HepG2 (cell line): ENCODE results near the gene CD302. TPM values are rescaled to one million over a fixed set of nuclear protein-coding genes. Genes with fewer than 3 reads are reported as not detected.

Source experiments
- ATAC-seq: fragments of 200-7000 bp; cut with Tn5 transposase; 3 replicates; pipeline ENCODE4 v1.9.1; 2020; ENCODE audit warnings: mild to moderate bottlenecking, moderate library complexity
- BruUV-seq: library from RNA; stranded (reverse); fragments of 400-500 nt; replicated peaks from 2 replicates; lab custom pipeline; 2021; lab: Mats Ljungman, UMichigan
- CTCF ChIA-PET: fragments of 300-600 bp; formaldehyde crosslinking; extraction: SDS; loops from one replicate; lab custom pipeline; 2021; ENCODE audit warnings: low total read pairs, inconsistent platforms, low intra/inter-chr PET ratio; lab: Yijun Ruan, JAX
- POLR2A ChIA-PET: fragments of 350-600 bp; sonication (Branson Sonifier 250); formaldehyde crosslinking; loops from one replicate; lab custom pipeline; 2020; ENCODE audit warnings: antibody characterized with exemption, inconsistent platforms; lab: Yijun Ruan, JAX
- DNase-seq: peaks from one replicate; pipeline ENCODE4 v3.0.0-alpha.2; 2015; ENCODE audit warnings: low spot score
- FAIRE-seq: peaks from 3 replicates; lab custom pipeline; 2011; peaks lifted over from hg19 to GRCh38; lab: Jason Lieb, UNC
- H2AFZ ChIP-seq: one replicate; pipeline ENCODE4 v1.6.1; 2011; ENCODE audit warnings: low read length, inconsistent platforms
- H3K27ac ChIP-seq: fragments of 300-600 bp; 3 replicates; pipeline ENCODE4 v1.8.0; 2011; ENCODE audit warnings: mixed run types, mild to moderate bottlenecking, mixed read lengths, low read length, inconsistent platforms; ENCODE audit not compliant: insufficient read depth; ENCODE audit errors: extremely low read length
- H3K27me3 ChIP-seq, 2 experiments: fragments of 200-600 bp in 1 of 2; 2 replicates in 1 of 2; 3 replicates in 1 of 2; pipeline versions ENCODE4 v1.6.0 to v1.8.0; 2011; ENCODE audit warnings: low read length in 2 of 2, mild to moderate bottlenecking in 2 of 2, moderate library complexity in 2 of 2, inconsistent platforms in 1 of 2; ENCODE audit not compliant: insufficient read depth in 2 of 2, control insufficient read depth in 1 of 2
- H3K36me3 ChIP-seq, 2 experiments: fragments of 200-600 bp in 1 of 2; replicated peaks in 1 of 2; 2 replicates in 1 of 2; 3 replicates in 1 of 2; pipeline versions ENCODE4 v1.5.1 to v1.8.0; 2011; ENCODE audit warnings: low read length in 2 of 2, inconsistent platforms in 1 of 2; ENCODE audit not compliant: insufficient read depth in 2 of 2, control insufficient read depth in 1 of 2
- H3K4me1 ChIP-seq: 2 replicates; pipeline ENCODE4 v1.5.1; 2012; ENCODE audit warnings: low read length, inconsistent platforms; ENCODE audit not compliant: insufficient read depth
- H3K4me2 ChIP-seq: 2 replicates; pipeline ENCODE4 v1.6.0; 2011; ENCODE audit warnings: low read depth, low read length, inconsistent platforms
- H3K4me3 ChIP-seq, 3 experiments: fragments of 200-600 bp in 1 of 3; sonication (generic), shearing (Covaris generic) in 1 of 3; replicated peaks in 1 of 3; 2 replicates each; pipeline ENCODE4 v1.5.1; 2011 to 2016; ENCODE audit warnings: low read length in 3 of 3, inconsistent platforms in 2 of 3, low read depth in 2 of 3, mild to moderate bottlenecking in 2 of 3, control low read depth in 1 of 3, mixed read lengths in 1 of 3; ENCODE audit not compliant: insufficient read depth in 1 of 3
- H3K79me2 ChIP-seq: one replicate; pipeline ENCODE4 v1.6.1; 2011; ENCODE audit warnings: low read length, inconsistent platforms; ENCODE audit not compliant: insufficient read depth
- H3K9ac ChIP-seq: 2 replicates; pipeline ENCODE4 v1.6.0; 2011; ENCODE audit warnings: mild to moderate bottlenecking, low read depth, low read length, inconsistent platforms; ENCODE audit not compliant: insufficient read depth
- H3K9me3 ChIP-seq: 2 replicates; pipeline ENCODE4 v1.5.1; 2012; ENCODE audit warnings: mild to moderate bottlenecking, low read length
- H4K20me1 ChIP-seq: 2 replicates; pipeline ENCODE4 v1.6.0; 2011; ENCODE audit warnings: inconsistent platforms, mild to moderate bottlenecking, low read length, moderate library complexity; ENCODE audit not compliant: insufficient read depth
- FIP1L1 ChIP-seq: fragments of 200-400 bp; formaldehyde crosslinking; IDR thresholded peaks from 2 replicates; pipeline ENCODE4 v1.6.1; 2018; ENCODE audit warnings: low read depth, mild to moderate bottlenecking, low read length, moderate library complexity, borderline replicate concordance; ENCODE audit not compliant: insufficient read depth
- FOXC1 ChIP-seq: sonication (generic); formaldehyde crosslinking; IDR thresholded peaks from 2 replicates; pipeline ENCODE4 v1.8.0; 2022; ENCODE audit warnings: mild to moderate bottlenecking, missing genetic modification reagents, borderline replicate concordance
- FOXK2 ChIP-seq: fragments of 450-650 bp; IDR thresholded peaks from 2 replicates; pipeline ENCODE4 v1.6.1; 2016
- NRL ChIP-seq: sonication (generic); formaldehyde crosslinking; IDR thresholded peaks from 2 replicates; pipeline ENCODE4 v1.5.0; 2020; ENCODE audit warnings: missing genetic modification reagents, mild to moderate bottlenecking, moderate library complexity, borderline replicate concordance
- REPIN1 ChIP-seq: sonication (generic); formaldehyde crosslinking; IDR thresholded peaks from 2 replicates; pipeline ENCODE4 v1.8.0; 2022; ENCODE audit warnings: missing genetic modification reagents, low read depth, mild to moderate bottlenecking, borderline replicate concordance
- SOX5 ChIP-seq: IDR thresholded peaks from 2 replicates; pipeline ENCODE4 v1.6.1; 2016; ENCODE audit warnings: borderline replicate concordance
- TBL1XR1 ChIP-seq: fragments of 150-350 bp; IDR thresholded peaks from 2 replicates; pipeline ENCODE4 v1.6.1; 2014; ENCODE audit warnings: borderline replicate concordance, low read length; ENCODE audit not compliant: partially characterized antibody
- ZNF260 ChIP-seq: sonication (generic); formaldehyde crosslinking; IDR thresholded peaks from 2 replicates; pipeline ENCODE4 v1.4.0; 2020; ENCODE audit warnings: missing genetic modification reagents, low read depth, mild to moderate bottlenecking, borderline replicate concordance
- ZNF274 ChIP-seq: sonication (generic); formaldehyde crosslinking; IDR thresholded peaks from 2 replicates; pipeline ENCODE4 v1.5.1; 2020; ENCODE audit warnings: mild to moderate bottlenecking, missing genetic modification reagents
- ZNF33A ChIP-seq: sonication (generic); formaldehyde crosslinking; IDR thresholded peaks from 2 replicates; pipeline ENCODE4 v1.5.1; 2020; ENCODE audit warnings: missing genetic modification reagents, mild to moderate bottlenecking, moderate library complexity, borderline replicate concordance
- ZNF7 ChIP-seq: IDR thresholded peaks from 2 replicates; pipeline ENCODE4 v1.6.1; 2016; ENCODE audit warnings: missing biosample characterization, missing genetic modification reagents
- WGBS: methylation state at CpG from one replicate; pipeline ENCODE4 v1.1.6; 2017; ENCODE audit warnings: low lambda C conversion rate; 5-methylcytosine and 5-hydroxymethylcytosine counted together
- in situ Hi-C: cut with HindIII; loops from 2 replicates; pipeline ENCODE4 v1.10.0; 2017; ENCODE audit warnings: low pct_unique_long_range_greater_than_20kb; ENCODE audit not compliant: extremely low pct_ligation_motif_present
- intact Hi-C: fragments of 100-400 bp; cut with micrococcal nuclease; formaldehyde crosslinking; loops from one replicate; pipeline ENCODE4 v1.10.0; 2022; ENCODE audit not compliant: unreplicated experiment
- polyA plus RNA-seq, 8 experiments: library from polyadenylated mRNA; depleted of rRNA in 3 of 8; stranded (reverse) in 7 of 8; unstranded in 1 of 8; fragments of >200 nt; fragmentation: Illumina TruSeq in 4 of 8; extraction: Trizol in 4 of 8; gene quantifications; 2 replicates each; pipeline versions ENCODE4 v1.2.1 to v1.2.3, GENCODE V29; 2011 to 2016; ENCODE audit warnings: low read depth in 4 of 8, missing spikeins in 1 of 8, mixed read lengths in 1 of 8; ENCODE audit not compliant: insufficient read depth in 1 of 8
- total RNA-seq, 5 experiments: library from RNA; depleted of rRNA; stranded (reverse); fragments of >200 nt; fragmentation: Illumina TruSeq; extraction: Trizol; gene quantifications; 2 replicates each; pipeline ENCODE4 v1.2.3, GENCODE V29; 2016; ENCODE audit warnings: low read depth in 1 of 5
- TF ChIP-seq, protein P1 (sequence below): sonication (generic); formaldehyde crosslinking; IDR thresholded peaks from 2 replicates; pipeline ENCODE4 v1.4.0; 2020; ENCODE audit warnings: missing genetic modification reagents
- TF ChIP-seq, protein P2 (sequence below): IDR thresholded peaks from 2 replicates; pipeline ENCODE4 v1.6.1; 2016; ENCODE audit warnings: control low read depth

Gene CD302
- total and polyA plus RNA-seq, 2 of the 13 experiments (the other 11 are each of a cell fraction or from before 2014, with no cell fraction given), result 8.0 to 15.6 TPM

DNA sequence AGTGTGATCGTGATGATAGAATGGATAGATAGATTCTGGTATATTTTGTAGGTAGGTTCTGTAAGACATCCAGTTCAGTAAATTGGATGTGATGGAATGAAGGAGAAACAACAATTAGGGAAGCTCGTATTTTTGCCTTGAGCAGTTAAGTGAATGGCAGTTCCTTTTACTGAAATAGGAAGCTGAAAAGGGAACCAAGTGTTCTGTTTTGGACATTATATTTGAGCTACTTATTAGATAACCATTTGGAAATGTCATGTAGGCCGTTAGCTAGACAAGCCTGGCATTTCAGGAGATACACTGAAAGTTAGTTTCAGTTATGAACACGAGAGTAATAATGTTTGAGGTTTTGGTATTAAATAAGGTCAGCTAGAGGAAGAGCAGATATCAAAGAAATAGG lies 44.2 kb downstream of the CD302 start:
- H3K27me3 ChIP-seq, result no peaks in the 10 kb centered on the region
- in situ Hi-C loops, result no loop called here
- no TSS peak for BruUV-seq
- H3K4me3 ChIP-seq, result no peak overlapping the region
- ATAC-seq, result no peak
- H3K9ac ChIP-seq, result no peak overlapping the region
- H3K4me1 ChIP-seq, result no peaks in the 10 kb centered on the region
- no peak for TF ChIP-seq ZNF7 (CRISPR knock-in tag)
- TF ChIP-seq SOX5 (CRISPR knock-in tag), result no peak
- TF ChIP-seq, protein P1, sequence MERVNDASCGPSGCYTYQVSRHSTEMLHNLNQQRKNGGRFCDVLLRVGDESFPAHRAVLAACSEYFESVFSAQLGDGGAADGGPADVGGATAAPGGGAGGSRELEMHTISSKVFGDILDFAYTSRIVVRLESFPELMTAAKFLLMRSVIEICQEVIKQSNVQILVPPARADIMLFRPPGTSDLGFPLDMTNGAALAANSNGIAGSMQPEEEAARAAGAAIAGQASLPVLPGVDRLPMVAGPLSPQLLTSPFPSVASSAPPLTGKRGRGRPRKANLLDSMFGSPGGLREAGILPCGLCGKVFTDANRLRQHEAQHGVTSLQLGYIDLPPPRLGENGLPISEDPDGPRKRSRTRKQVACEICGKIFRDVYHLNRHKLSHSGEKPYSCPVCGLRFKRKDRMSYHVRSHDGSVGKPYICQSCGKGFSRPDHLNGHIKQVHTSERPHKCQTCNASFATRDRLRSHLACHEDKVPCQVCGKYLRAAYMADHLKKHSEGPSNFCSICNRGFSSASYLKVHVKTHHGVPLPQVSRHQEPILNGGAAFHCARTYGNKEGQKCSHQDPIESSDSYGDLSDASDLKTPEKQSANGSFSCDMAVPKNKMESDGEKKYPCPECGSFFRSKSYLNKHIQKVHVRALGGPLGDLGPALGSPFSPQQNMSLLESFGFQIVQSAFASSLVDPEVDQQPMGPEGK, result no peak
- TF ChIP-seq ZNF33A (CRISPR knock-in tag), result no peak
- TF ChIP-seq TBL1XR1, result no peak
- no peak for TF ChIP-seq FOXK2
- TF ChIP-seq NRL, result no peak
- TF ChIP-seq, protein P2, sequence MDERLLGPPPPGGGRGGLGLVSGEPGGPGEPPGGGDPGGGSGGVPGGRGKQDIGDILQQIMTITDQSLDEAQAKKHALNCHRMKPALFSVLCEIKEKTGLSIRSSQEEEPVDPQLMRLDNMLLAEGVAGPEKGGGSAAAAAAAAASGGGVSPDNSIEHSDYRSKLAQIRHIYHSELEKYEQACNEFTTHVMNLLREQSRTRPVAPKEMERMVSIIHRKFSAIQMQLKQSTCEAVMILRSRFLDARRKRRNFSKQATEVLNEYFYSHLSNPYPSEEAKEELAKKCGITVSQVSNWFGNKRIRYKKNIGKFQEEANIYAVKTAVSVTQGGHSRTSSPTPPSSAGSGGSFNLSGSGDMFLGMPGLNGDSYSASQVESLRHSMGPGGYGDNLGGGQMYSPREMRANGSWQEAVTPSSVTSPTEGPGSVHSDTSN, result no peak
- TF ChIP-seq REPIN1 (CRISPR knock-in tag), result no peak
- TF ChIP-seq ZNF260, result no peak
- no peak for TF ChIP-seq FIP1L1
- no peak for TF ChIP-seq FOXC1 (CRISPR knock-in tag)
- no peak for TF ChIP-seq ZNF274 (CRISPR knock-in tag)
- H3K9me3 ChIP-seq, result no peaks in the 10 kb centered on the region
- 98% methylated on average over 4 of the region's 4 CpGs for WGBS
- no peak overlapping the region for H2AFZ ChIP-seq
- peaks cover 5% of the 10 kb centered on the region for H3K79me2 ChIP-seq
- FAIRE-seq, result no peak
- H3K27ac ChIP-seq, result no peak overlapping the region
- H3K4me2 ChIP-seq, result no peak overlapping the region
- intact Hi-C loops, result no loop called here
- ChIA-PET CTCF (interaction anchor here (2.5 kb wide), 1 partner anchor 54 kb away, joined by 11 read pairs; no protein-coding TSS in a partner anchor), POLR2A (no interaction called here)
- no peaks in the 10 kb centered on the region; the same call in 1 of the 2 replicates for H4K20me1 ChIP-seq
- DNase-seq, result no peak
- H3K36me3 ChIP-seq, result peaks cover 15 to 82% of the 10 kb centered on the region in 2 experiments
